Immature natural killer cell (primary cell): ENCODE measurements around the gene GGA1. TPM values are rescaled to one million over a fixed set of nuclear protein-coding genes. Genes with fewer than 3 reads are reported as not detected.

Experiments used
- polyA plus RNA-seq, 3 donors: library from polyadenylated mRNA; unstranded; fragments of 300-500 nt; fragmentation: Illumina TruSeq; gene quantifications; one replicate each; pipeline ENCODE4 v1.2.3, GENCODE V29; 2021

GGA1 gene
- polyA plus RNA-seq, 3 donors from 2014 or later, result 21.3 to 29.6 (median 25.3) TPM

Other genes with a start within 250 kb of the GGA1 start
- gene ELFN2, start 181.4 kb upstream of the GGA1 start, polyA plus RNA-seq, result under 1 TPM in 1 of 3 donors, not detected in 2; 0.04 TPM
- 100 to 1,000 TPM; 235 to 361 (median 286) TPM for gene MFNG, start 122.5 kb upstream of the GGA1 start, polyA plus RNA-seq
- under 1 TPM in 2 of 3 donors, not detected in 1; 0.13 to 0.36 TPM for gene CARD10, start 89.4 kb upstream of the GGA1 start, polyA plus RNA-seq
- under 1 TPM in 2 of 3 donors, not detected in 1; 0.17 to 0.40 TPM for gene CDC42EP1, start 48.4 kb upstream of the GGA1 start, polyA plus RNA-seq
- 10 to 100 TPM in 1 of 3 donors, 1 to 10 TPM in 2; 3.4 to 30.4 (median 8.2) TPM for gene LGALS2, start 28.7 kb upstream of the GGA1 start, polyA plus RNA-seq
- 10 to 100 TPM; 12.6 to 41.2 (median 21.2) TPM for gene SH3BP1, start 30.8 kb downstream of the GGA1 start, polyA plus RNA-seq
- gene PDXP, start 49.9 kb downstream of the GGA1 start, polyA plus RNA-seq, result 10 to 100 TPM in 1 of 3 donors, 1 to 10 TPM in 2; 2.2 to 13.2 (median 7.7) TPM
- 100 to 1,000 TPM; 416 to 572 (median 473) TPM for gene LGALS1, start 66.8 kb downstream of the GGA1 start, polyA plus RNA-seq
- gene NOL12, start 77.5 kb downstream of the GGA1 start, polyA plus RNA-seq, result 10 to 100 TPM; 34.6 to 59.3 (median 42.3) TPM
- gene TRIOBP, start 88.2 kb downstream of the GGA1 start, polyA plus RNA-seq, result 10 to 100 TPM; 15.0 to 22.4 (median 20.8) TPM
- under 1 TPM in 2 of 3 donors, not detected in 1; 0.64 to 0.71 TPM for gene GCAT, start 199.1 kb downstream of the GGA1 start, polyA plus RNA-seq
- gene GALR3, start 214.5 kb downstream of the GGA1 start, polyA plus RNA-seq, result not detected
- 10 to 100 TPM in 2 of 3 donors, 1 to 10 TPM in 1; 6.2 to 15.8 (median 12.4) TPM for gene ANKRD54, start 235.5 kb downstream of the GGA1 start, polyA plus RNA-seq
- gene EIF3L, start 240.6 kb downstream of the GGA1 start, polyA plus RNA-seq, result 100 to 1,000 TPM; 167 to 215 (median 185) TPM